K562 (cell line): Measurements from ENCODE around the gene RGS5. TPM values are rescaled to one million over a fixed set of nuclear protein-coding genes. Genes with fewer than 3 reads are reported as not detected.

Source experiments
- ATAC-seq: fragments of 200-7000 bp; cut with Tn5 transposase; 3 replicates; pipeline ENCODE4 v1.9.1; 2020; ENCODE audit warnings: moderate library complexity
- BruUV-seq: library from RNA; stranded (reverse); fragments of 400-500 nt; replicated peaks from 2 replicates; lab custom pipeline; 2021; lab: Mats Ljungman, UMichigan
- CTCF ChIA-PET: fragments of 300-600 bp; formaldehyde crosslinking; extraction: SDS; loops from one replicate; lab custom pipeline; 2021; ENCODE audit warnings: low intra/inter-chr PET ratio; lab: Yijun Ruan, JAX
- POLR2A ChIA-PET: fragments of 300-600, 350-650 bp; sonication (Branson Sonifier 250); formaldehyde crosslinking; extraction: SDS; loops from one replicate; lab custom pipeline; 2021; ENCODE audit warnings: antibody characterized with exemption, inconsistent platforms; lab: Yijun Ruan, JAX
- DNase-seq, 4 experiments: peaks; one replicate each; pipeline versions ENCODE4 v3.0.0 to v3.0.0-alpha.2; 2011 to 2018; ENCODE audit warnings: low spot score in 3 of 4, mixed read lengths in 3 of 4; ENCODE audit errors: extremely low read depth in 1 of 4
- FAIRE-seq: peaks from 2 replicates; lab custom pipeline; 2011; peaks lifted over from hg19 to GRCh38; lab: Jason Lieb, UNC
- H2AFZ ChIP-seq: 2 replicates; pipeline ENCODE4 v1.6.0; 2011; ENCODE audit warnings: low read depth, low read length, control low read depth, inconsistent platforms
- H3K27ac ChIP-seq: fragments of 200-600 bp; 3 replicates; pipeline ENCODE4 v1.8.0; 2011; ENCODE audit warnings: low read depth, mild to moderate bottlenecking, control low read depth, inconsistent platforms, low read length, moderate library complexity, mixed read lengths; ENCODE audit errors: extremely low read depth
- H3K27me3 ChIP-seq, 2 experiments: fragments of 300-600 bp in 1 of 2; 2 replicates in 1 of 2; 3 replicates in 1 of 2; pipeline versions ENCODE4 v1.6.0 to v1.8.0; 2011; ENCODE audit warnings: inconsistent platforms in 2 of 2, low read length in 2 of 2, mild to moderate bottlenecking in 1 of 2, mixed read lengths in 1 of 2, moderate library complexity in 1 of 2; ENCODE audit not compliant: control insufficient read depth in 2 of 2, insufficient read depth in 2 of 2
- H3K36me3 ChIP-seq: fragments of 300-600 bp; 3 replicates; pipeline ENCODE4 v1.8.0; 2011; ENCODE audit warnings: mild to moderate bottlenecking, low read length, inconsistent platforms; ENCODE audit not compliant: control insufficient read depth, insufficient read depth
- H3K4me1 ChIP-seq, 2 experiments: fragments of 200-600 bp in 1 of 2; replicated peaks in 1 of 2; 2 replicates in 1 of 2; 3 replicates in 1 of 2; pipeline versions ENCODE4 v1.5.1 to v1.8.0; 2011; ENCODE audit warnings: inconsistent platforms in 2 of 2, low read length in 2 of 2, mild to moderate bottlenecking in 1 of 2, mixed read lengths in 1 of 2, moderate library complexity in 1 of 2; ENCODE audit not compliant: control insufficient read depth in 2 of 2, insufficient read depth in 2 of 2
- H3K4me2 ChIP-seq: 2 replicates; pipeline ENCODE4 v1.6.1; 2011; ENCODE audit warnings: low read length, control low read depth, inconsistent platforms, mixed read lengths; ENCODE audit not compliant: insufficient read depth
- H3K4me3 ChIP-seq: fragments of 200-600 bp; sonication (generic), shearing (Covaris generic); 2 replicates; pipeline ENCODE4 v1.5.1; 2016; ENCODE audit warnings: control low read depth, inconsistent platforms
- H3K79me2 ChIP-seq: fragments of 200-600 bp; 3 replicates; pipeline ENCODE4 v1.8.0; 2011; ENCODE audit warnings: low read length, inconsistent platforms; ENCODE audit not compliant: control insufficient read depth, insufficient read depth
- H3K9ac ChIP-seq, 2 experiments: 2 replicates each; pipeline versions ENCODE4 v1.6.0 to v1.6.1; 2011; ENCODE audit warnings: low read depth in 2 of 2, low read length in 2 of 2, control low read depth in 1 of 2, inconsistent platforms in 1 of 2, mild to moderate bottlenecking in 1 of 2, mixed read lengths in 1 of 2; ENCODE audit not compliant: insufficient read depth in 1 of 2
- H3K9me1 ChIP-seq: one replicate; pipeline ENCODE4 v1.6.0; 2011; ENCODE audit warnings: inconsistent platforms, mild to moderate bottlenecking, low read length, moderate library complexity; ENCODE audit not compliant: control insufficient read depth, insufficient read depth
- H3K9me3 ChIP-seq: replicated peaks from 2 replicates; pipeline ENCODE4 v1.5.1; 2011; ENCODE audit warnings: low read depth, low read length, inconsistent platforms; ENCODE audit not compliant: control insufficient read depth, insufficient read depth
- H4K20me1 ChIP-seq: replicated peaks from 2 replicates; pipeline ENCODE4 v1.6.1; 2011; ENCODE audit warnings: low read length, inconsistent platforms, mixed read lengths; ENCODE audit not compliant: control insufficient read depth, insufficient read depth
- BCL6 ChIP-seq: fragments of 250-450 bp; sonication (Bioruptor Pico); IDR thresholded peaks from 2 replicates; pipeline ENCODE4 v1.4.0; 2020
- BMI1 ChIP-seq: fragments of 150-350 bp; IDR thresholded peaks from 2 replicates; pipeline ENCODE4 v1.6.1; 2014; ENCODE audit warnings: low read length
- E2F1 ChIP-seq: sonication (generic); formaldehyde crosslinking; IDR thresholded peaks from 2 replicates; pipeline ENCODE4 v1.8.1; 2023; ENCODE audit warnings: mild to moderate bottlenecking, missing genetic modification reagents, moderate library complexity
- EWSR1 ChIP-seq: fragments of 450-650 bp; IDR thresholded peaks from 2 replicates; pipeline ENCODE4 v1.6.1; 2018; ENCODE audit warnings: borderline replicate concordance, mild to moderate bottlenecking, low read depth, moderate library complexity; ENCODE audit not compliant: partially characterized antibody
- FOXJ3 ChIP-seq: sonication (generic); formaldehyde crosslinking; IDR thresholded peaks from 2 replicates; pipeline ENCODE4 v1.4.0; 2020; ENCODE audit warnings: mild to moderate bottlenecking, missing genetic modification reagents
- GATA2 ChIP-seq: sonication (generic); formaldehyde crosslinking; IDR thresholded peaks from 2 replicates; pipeline ENCODE4 v1.4.0; 2020; ENCODE audit warnings: mild to moderate bottlenecking, missing genetic modification reagents
- MIER1 ChIP-seq: fragments of 450-650 bp; IDR thresholded peaks from 2 replicates; pipeline ENCODE4 v1.6.1; 2016; ENCODE audit warnings: antibody characterized with exemption, mild to moderate bottlenecking, low read depth
- NR4A1 ChIP-seq, 2 experiments: fragments of 250-450 bp in 1 of 2; fragments of 450-650 bp in 1 of 2; sonication (Bioruptor Pico) in 1 of 2; IDR thresholded peaks; 2 replicates each; pipeline versions ENCODE4 v1.4.0 to v1.6.1; 2016 to 2020; ENCODE audit warnings: mild to moderate bottlenecking in 2 of 2, missing compliant biosample characterization in 1 of 2, missing genetic modification characterization in 1 of 2, moderate library complexity in 1 of 2
- PHB2 ChIP-seq: fragments of 450-650 bp; IDR thresholded peaks from 2 replicates; pipeline ENCODE4 v1.6.1; 2017; ENCODE audit warnings: low read depth
- SMARCA4 ChIP-seq: fragments of 450-650 bp; IDR thresholded peaks from 2 replicates; pipeline ENCODE4 v1.6.1; 2016
- SRSF3 ChIP-seq: fragments of 200-400 bp; formaldehyde crosslinking; IDR thresholded peaks from 2 replicates; pipeline ENCODE4 v1.6.1; 2016; ENCODE audit warnings: mild to moderate bottlenecking, low read length, moderate library complexity; ENCODE audit not compliant: insufficient read depth
- TCFL5 ChIP-seq: fragments of 250-450 bp; sonication (Bioruptor Pico); conservative IDR thresholded peaks from 2 replicates; pipeline ENCODE4 v1.6.1; 2021; ENCODE audit warnings: mild to moderate bottlenecking, moderate library complexity, matching md5 sums
- ZBTB43 ChIP-seq: sonication (generic); formaldehyde crosslinking; IDR thresholded peaks from 2 replicates; pipeline ENCODE4 v1.8.0; 2023; ENCODE audit warnings: mild to moderate bottlenecking, missing genetic modification reagents
- WGBS: fragments of 100-300 bp; shearing (Covaris generic); methylation state at CpG from one replicate; pipeline ENCODE4 v1.1.6; 2016; ENCODE audit warnings: low coverage, mixed read lengths; ENCODE audit not compliant: insufficient coverage; ENCODE audit errors: missing lambda C conversion rate; 5-methylcytosine and 5-hydroxymethylcytosine counted together
- in situ Hi-C: fragments of 300-500 bp; cut with MboI; formaldehyde crosslinking; loops from 4 replicates; pipeline ENCODE4 v1.15.0; 2018; ENCODE audit warnings: inconsistent platforms, mixed read lengths
- intact Hi-C: fragments of 100-400 bp; cut with micrococcal nuclease; formaldehyde crosslinking; loops from 2 replicates; pipeline ENCODE4 v1.14.2; 2022
- polyA plus RNA-seq, 8 experiments: library from polyadenylated mRNA; depleted of rRNA in 4 of 8; stranded (reverse) in 5 of 8; unstranded in 3 of 8; fragments of >200 nt; fragmentation: Nextera tagmentation in 2 of 8; fragmentation: Illumina TruSeq in 1 of 8; extraction: Ambion mirVana in 2 of 8; extraction: Trizol in 1 of 8; gene quantifications; 2 replicates each; pipeline versions ENCODE4 v1.2.1 to v1.2.3, GENCODE V29; 2011 to 2014; ENCODE audit warnings: inconsistent platforms in 1 of 8, missing spikeins in 1 of 8
- total RNA-seq, 7 experiments: library from RNA; depleted of rRNA in 6 of 7; stranded (reverse); fragments of >200 nt in 6 of 7; fragmentation: Illumina TruSeq in 2 of 7; extraction: Trizol in 2 of 7; gene quantifications; 2 replicates each; pipeline versions ENCODE4 v1.2.1 to v1.2.3, GENCODE V29; 2011 to 2021; ENCODE audit warnings: low replicate concordance in 1 of 7
- TF ChIP-seq, protein P1 (sequence below): sonication (generic); formaldehyde crosslinking; IDR thresholded peaks from 2 replicates; pipeline ENCODE4 v1.8.0; 2023; ENCODE audit warnings: mild to moderate bottlenecking, missing genetic modification reagents
- TF ChIP-seq, protein P2 (sequence below): fragments of 450-650 bp; formaldehyde crosslinking; IDR thresholded peaks from 2 replicates; pipeline ENCODE4 v1.4.0; 2020; ENCODE audit warnings: mild to moderate bottlenecking

RGS5 gene
- total and polyA plus RNA-seq, 9 of the 15 experiments (the other 6 are each of a cell fraction or from before 2014, with no cell fraction given), result 0.71 to 5.3 (median 2.4) TPM

GRCh38 chr1:163197022-163197421, 5.7 kb downstream of the RGS5 start:
- H3K9ac ChIP-seq, result no peak overlapping the region
- H3K36me3 ChIP-seq, result no peaks in the 10 kb centered on the region
- H3K4me2 ChIP-seq, result no peak overlapping the region
- intact Hi-C loops, result no loop called here
- ATAC-seq (peak; percentile 45; the same call in 1 of the 3 replicates), FAIRE-seq (no peak), DNase-seq (no peak)
- no peaks in the 10 kb centered on the region for H3K4me1 ChIP-seq
- no peaks in the 10 kb centered on the region for H4K20me1 ChIP-seq
- CTCF ChIA-PET, result no interaction called here
- H3K9me1 ChIP-seq, result no peaks in the 10 kb centered on the region
- H3K79me2 ChIP-seq, result no peaks in the 10 kb centered on the region
- no peaks in the 10 kb centered on the region for H3K27me3 ChIP-seq
- WGBS, result 0% methylated on average over 4 of the region's 4 CpGs
- no TSS peak for BruUV-seq
- H3K4me3 ChIP-seq, result no peak overlapping the region
- H3K27ac ChIP-seq, result no peak overlapping the region
- no peaks in the 10 kb centered on the region for H3K9me3 ChIP-seq
- in situ Hi-C loops, result no loop called here
- POLR2A ChIA-PET, result no interaction called here
- no peak overlapping the region for H2AFZ ChIP-seq
- TF ChIP-seq E2F1 (CRISPR knock-in tag) (no peak), FOXJ3 (CRISPR knock-in tag) (no peak), MIER1 (no peak), SMARCA4 (no peak), NR4A1 (CRISPR knock-in tag; IDR thresholded peaks at IDR 0.05) (no peak), NR4A1 (tag; IDR thresholded peaks at IDR 0.05) (no peak), SRSF3 (no peak), ZBTB43 (no peak), GATA2 (CRISPR knock-in tag) (no peak), TCFL5 (CRISPR knock-in tag) (no peak), BCL6 (CRISPR knock-in tag) (no peak), EWSR1 (no peak), PHB2 (no peak), BMI1 (no peak)
- TF ChIP-seq, protein P1, sequence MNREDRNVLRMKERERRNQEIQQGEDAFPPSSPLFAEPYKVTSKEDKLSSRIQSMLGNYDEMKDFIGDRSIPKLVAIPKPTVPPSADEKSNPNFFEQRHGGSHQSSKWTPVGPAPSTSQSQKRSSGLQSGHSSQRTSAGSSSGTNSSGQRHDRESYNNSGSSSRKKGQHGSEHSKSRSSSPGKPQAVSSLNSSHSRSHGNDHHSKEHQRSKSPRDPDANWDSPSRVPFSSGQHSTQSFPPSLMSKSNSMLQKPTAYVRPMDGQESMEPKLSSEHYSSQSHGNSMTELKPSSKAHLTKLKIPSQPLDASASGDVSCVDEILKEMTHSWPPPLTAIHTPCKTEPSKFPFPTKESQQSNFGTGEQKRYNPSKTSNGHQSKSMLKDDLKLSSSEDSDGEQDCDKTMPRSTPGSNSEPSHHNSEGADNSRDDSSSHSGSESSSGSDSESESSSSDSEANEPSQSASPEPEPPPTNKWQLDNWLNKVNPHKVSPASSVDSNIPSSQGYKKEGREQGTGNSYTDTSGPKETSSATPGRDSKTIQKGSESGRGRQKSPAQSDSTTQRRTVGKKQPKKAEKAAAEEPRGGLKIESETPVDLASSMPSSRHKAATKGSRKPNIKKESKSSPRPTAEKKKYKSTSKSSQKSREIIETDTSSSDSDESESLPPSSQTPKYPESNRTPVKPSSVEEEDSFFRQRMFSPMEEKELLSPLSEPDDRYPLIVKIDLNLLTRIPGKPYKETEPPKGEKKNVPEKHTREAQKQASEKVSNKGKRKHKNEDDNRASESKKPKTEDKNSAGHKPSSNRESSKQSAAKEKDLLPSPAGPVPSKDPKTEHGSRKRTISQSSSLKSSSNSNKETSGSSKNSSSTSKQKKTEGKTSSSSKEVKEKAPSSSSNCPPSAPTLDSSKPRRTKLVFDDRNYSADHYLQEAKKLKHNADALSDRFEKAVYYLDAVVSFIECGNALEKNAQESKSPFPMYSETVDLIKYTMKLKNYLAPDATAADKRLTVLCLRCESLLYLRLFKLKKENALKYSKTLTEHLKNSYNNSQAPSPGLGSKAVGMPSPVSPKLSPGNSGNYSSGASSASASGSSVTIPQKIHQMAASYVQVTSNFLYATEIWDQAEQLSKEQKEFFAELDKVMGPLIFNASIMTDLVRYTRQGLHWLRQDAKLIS (CRISPR knock-in tag), result no peak
- TF ChIP-seq, protein P2, sequence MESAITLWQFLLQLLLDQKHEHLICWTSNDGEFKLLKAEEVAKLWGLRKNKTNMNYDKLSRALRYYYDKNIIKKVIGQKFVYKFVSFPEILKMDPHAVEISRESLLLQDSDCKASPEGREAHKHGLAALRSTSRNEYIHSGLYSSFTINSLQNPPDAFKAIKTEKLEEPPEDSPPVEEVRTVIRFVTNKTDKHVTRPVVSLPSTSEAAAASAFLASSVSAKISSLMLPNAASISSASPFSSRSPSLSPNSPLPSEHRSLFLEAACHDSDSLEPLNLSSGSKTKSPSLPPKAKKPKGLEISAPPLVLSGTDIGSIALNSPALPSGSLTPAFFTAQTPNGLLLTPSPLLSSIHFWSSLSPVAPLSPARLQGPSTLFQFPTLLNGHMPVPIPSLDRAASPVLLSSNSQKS (CRISPR knock-in tag), result no peak
